K562 (cell line): Measurements from ENCODE around the gene TRAF3IP1. TPM values are rescaled to one million over a fixed set of nuclear protein-coding genes. Genes with fewer than 3 reads are reported as not detected.

Experiments used
- CBFA2T2 ChIP-seq: fragments of 450-650 bp; conservative IDR thresholded peaks from 2 replicates; pipeline ENCODE4 v1.6.1; 2017; ENCODE audit warnings: mild to moderate bottlenecking
- CREB3L1 ChIP-seq: fragments of 450-650 bp; IDR thresholded peaks from 2 replicates; pipeline ENCODE4 v1.6.1; 2014; ENCODE audit warnings: low read depth, mild to moderate bottlenecking, moderate library complexity, borderline replicate concordance
- FOSL1 ChIP-seq: fragments of 200-800 bp; sonication (Bioruptor generic); conservative IDR thresholded peaks from 2 replicates; pipeline ENCODE4 v1.6.1; 2016; ENCODE audit warnings: missing genetic modification characterization, missing compliant biosample characterization
- NFIC ChIP-seq: fragments of 450-650 bp; IDR thresholded peaks from 2 replicates; pipeline ENCODE4 v1.6.1; 2017; ENCODE audit warnings: mild to moderate bottlenecking, inconsistent platforms
- POLR2AphosphoS2 ChIP-seq: IDR thresholded peaks from 2 replicates; pipeline ENCODE4 v1.6.1; 2012; ENCODE audit warnings: low read length, improper control_type of control experiment
- RNF219 ChIP-seq: fragments of 250-450 bp; sonication (Bioruptor Pico); IDR thresholded peaks from 2 replicates; pipeline ENCODE4 v1.5.0; 2022; ENCODE audit warnings: mild to moderate bottlenecking
- SOX6 ChIP-seq: fragments of 450-650 bp; IDR thresholded peaks from 2 replicates; pipeline ENCODE4 v1.6.1; 2014; ENCODE audit warnings: mild to moderate bottlenecking
- SRSF3 ChIP-seq: fragments of 200-400 bp; formaldehyde crosslinking; IDR thresholded peaks from 2 replicates; pipeline ENCODE4 v1.6.1; 2016; ENCODE audit warnings: mild to moderate bottlenecking, low read length, moderate library complexity; ENCODE audit not compliant: insufficient read depth
- THAP12 ChIP-seq: fragments of 250-450 bp; sonication (Bioruptor Pico); IDR thresholded peaks from 2 replicates; pipeline ENCODE4 v1.9.0; 2021; ENCODE audit warnings: mild to moderate bottlenecking, inconsistent platforms
- TSC22D4 ChIP-seq: fragments of 450-650 bp; IDR thresholded peaks from 2 replicates; pipeline ENCODE4 v1.6.1; 2016; ENCODE audit warnings: missing genetic modification characterization, missing biosample characterization, control low read depth
- WHSC1 ChIP-seq: IDR thresholded peaks from one replicate; pipeline ENCODE4 v1.6.1; 2012; ENCODE audit warnings: low read length, control low read depth, inconsistent platforms
- XRCC5 ChIP-seq: fragments of 200-400 bp; formaldehyde crosslinking; IDR thresholded peaks from 2 replicates; pipeline ENCODE4 v1.6.1; 2017; ENCODE audit warnings: low read depth, mild to moderate bottlenecking, low read length
- ZBTB7A ChIP-seq: IDR thresholded peaks from 2 replicates; pipeline ENCODE4 v1.6.1; 2011; ENCODE audit warnings: low read depth, mild to moderate bottlenecking, low read length, moderate library complexity, borderline replicate concordance; ENCODE audit not compliant: control insufficient read depth
- ZFX ChIP-seq: sonication (generic); formaldehyde crosslinking; IDR thresholded peaks from 2 replicates; pipeline ENCODE4 v1.8.0; 2022; ENCODE audit warnings: mild to moderate bottlenecking, missing genetic modification reagents, moderate library complexity
- ZNF436 ChIP-seq: fragments of 250-450, 450-650 bp; sonication (Bioruptor Pico); formaldehyde crosslinking; IDR thresholded peaks from 2 replicates; pipeline ENCODE4 v1.7.0; 2020; ENCODE audit warnings: mild to moderate bottlenecking
- ZNF592 ChIP-seq: fragments of 450-650 bp; IDR thresholded peaks from 2 replicates; pipeline ENCODE4 v1.6.1; 2017; ENCODE audit warnings: antibody characterized with exemption, mild to moderate bottlenecking
- polyA plus RNA-seq, 8 experiments: library from polyadenylated mRNA; depleted of rRNA in 4 of 8; stranded (reverse) in 5 of 8; unstranded in 3 of 8; fragments of >200 nt; fragmentation: Nextera tagmentation in 2 of 8; fragmentation: Illumina TruSeq in 1 of 8; extraction: Ambion mirVana in 2 of 8; extraction: Trizol in 1 of 8; gene quantifications; 2 replicates each; pipeline versions ENCODE4 v1.2.1 to v1.2.3, GENCODE V29; 2011 to 2014; ENCODE audit warnings: inconsistent platforms in 1 of 8, missing spikeins in 1 of 8
- total RNA-seq, 7 experiments: library from RNA; depleted of rRNA in 6 of 7; stranded (reverse); fragments of >200 nt in 6 of 7; fragmentation: Illumina TruSeq in 2 of 7; extraction: Trizol in 2 of 7; gene quantifications; 2 replicates each; pipeline versions ENCODE4 v1.2.1 to v1.2.3, GENCODE V29; 2011 to 2021; ENCODE audit warnings: low replicate concordance in 1 of 7

The TRAF3IP1 gene
- total and polyA plus RNA-seq, 9 of the 15 experiments (the other 6 are each of a cell fraction or from before 2014, with no cell fraction given): 1.3 to 7.4 (median 3.4) TPM

- TF ChIP-seq TSC22D4 (tag) (no peak), ZBTB7A (0 out of 2 replicates have a peak, but pooled peaks have one; percentile 24), FOSL1 (peak; percentile 28; the same call in 1 of the 2 replicates), CBFA2T2 (no peak), THAP12 (CRISPR knock-in tag) (no peak), RNF219 (CRISPR knock-in tag) (no peak), NFIC (no peak), ZNF436 (no peak), XRCC5 (no peak), ZFX (peak; percentile 70), POLR2AphosphoS2 (no peak), SOX6 (peak; percentile 19; the same call in 1 of the 2 replicates), CREB3L1 (no peak), WHSC1 (no peak), SRSF3 (no peak), ZNF592 (no peak)
Observed at GRCh38 chr2:238288650-238289573, 31.4 kb upstream of the TRAF3IP1 start (continued).
